LHCN-M2 (cell line): ENCODE data around the gene LECT2. TPM values are rescaled to one million over a fixed set of nuclear protein-coding genes. Genes with fewer than 3 reads are reported as not detected.

Source experiments
- DNase-seq: peaks from one replicate; pipeline ENCODE4 v3.0.0-alpha.2; 2012; ENCODE audit warnings: low read depth
- total RNA-seq: library from RNA; depleted of rRNA; stranded (reverse); fragments of >200 nt; gene quantifications from 2 replicates; pipeline ENCODE4 v1.2.3, GENCODE V29; 2014; rRNA removed

Gene LECT2
- total RNA-seq, 1 experiment from 2014 or later, result not detected

- no peak for DNase-seq
Observed at GRCh38 chr5:135937245-135937911, 17.4 kb downstream of the LECT2 start.

- DNase-seq, result peak; percentile 8
Observed at GRCh38 chr5:135934939-135935338, 19.8 kb downstream of the LECT2 start.

- DNase-seq, result no peak
Observed at GRCh38 chr5:135930949-135931295, 23.9 kb downstream of the LECT2 start.

GRCh38 chr5:135930029-135930948 is 24.5 kb downstream of the LECT2 start:
- DNase-seq, result no peak

DNA sequence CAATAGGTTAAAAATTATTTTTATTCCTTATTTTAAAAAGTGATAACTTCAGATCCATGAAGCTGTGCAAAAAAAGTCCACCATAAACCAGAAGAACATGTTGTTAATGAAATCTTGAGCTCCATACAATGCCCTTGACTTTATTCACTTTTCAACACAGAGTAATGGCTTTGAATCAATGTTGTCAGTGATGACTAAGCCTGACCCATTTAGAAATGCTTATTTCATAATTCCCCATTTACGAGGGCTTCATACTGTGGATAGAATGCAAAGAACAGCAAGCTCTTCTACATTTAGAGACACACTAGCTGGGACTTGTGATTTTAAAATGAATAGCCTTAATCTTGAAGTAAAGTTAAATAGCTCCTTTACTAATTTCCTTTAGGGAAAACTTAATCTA is 33.4 kb downstream of the LECT2 start:
- peak; percentile 32 for DNase-seq

DNA sequence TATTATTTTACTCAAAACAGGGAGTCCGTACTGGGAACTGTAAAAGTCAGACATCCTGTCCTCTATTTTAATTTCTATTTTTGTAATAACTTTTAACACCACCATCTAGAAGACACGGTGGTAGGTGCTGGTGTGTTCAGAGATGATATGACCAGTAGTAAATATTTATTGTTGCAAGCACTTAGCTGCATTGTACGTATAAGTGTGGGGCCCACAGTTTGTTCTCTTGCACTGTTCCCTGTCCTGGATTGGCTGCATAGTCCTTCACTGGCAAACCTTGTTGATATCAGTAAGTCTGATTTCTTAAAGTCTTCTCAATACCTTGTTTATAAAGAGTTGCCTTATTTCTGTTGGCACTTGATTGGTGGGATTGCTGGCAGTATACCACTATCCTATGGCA is 34.6 kb downstream of the LECT2 start:
- no peak for DNase-seq

DNA sequence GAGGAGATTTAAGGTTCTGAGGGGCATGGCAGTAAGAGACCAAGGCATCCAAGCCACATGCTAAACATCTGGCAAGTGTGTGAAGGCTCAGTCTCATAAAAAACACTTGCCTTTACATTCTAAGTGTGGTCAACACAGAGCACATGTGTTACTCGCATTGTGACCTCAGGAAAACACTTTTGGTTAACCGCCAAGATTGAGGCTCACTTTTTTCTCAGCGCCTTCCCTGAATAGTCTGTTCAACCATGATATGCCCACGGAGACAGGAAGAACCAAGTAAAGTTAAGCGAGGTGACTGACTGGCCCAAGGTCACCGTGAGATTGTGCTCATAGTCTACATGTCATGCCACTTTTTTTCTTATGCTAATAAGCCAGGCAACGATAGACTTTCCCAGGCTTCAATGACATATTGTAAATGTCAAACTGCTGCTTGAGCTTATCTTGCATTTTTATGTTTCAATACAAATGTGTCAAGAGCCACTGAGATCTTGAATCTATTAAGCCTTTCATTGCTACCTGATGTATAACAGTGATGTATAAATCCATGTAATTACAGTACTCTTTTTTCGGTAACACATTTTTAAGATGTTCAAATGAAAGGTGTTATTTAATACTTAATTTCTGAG is 38.0 kb downstream of the LECT2 start:
- no peak for DNase-seq

GRCh38 chr5:135915466-135916001 is 39.2 kb downstream of the LECT2 start:
- no peak for DNase-seq

- no peak for DNase-seq
Observed at GRCh38 chr5:135913713-135914626, 40.8 kb downstream of the LECT2 start.

- no peak for DNase-seq
Observed at GRCh38 chr5:135905144-135905543, 49.6 kb downstream of the LECT2 start.

DNA sequence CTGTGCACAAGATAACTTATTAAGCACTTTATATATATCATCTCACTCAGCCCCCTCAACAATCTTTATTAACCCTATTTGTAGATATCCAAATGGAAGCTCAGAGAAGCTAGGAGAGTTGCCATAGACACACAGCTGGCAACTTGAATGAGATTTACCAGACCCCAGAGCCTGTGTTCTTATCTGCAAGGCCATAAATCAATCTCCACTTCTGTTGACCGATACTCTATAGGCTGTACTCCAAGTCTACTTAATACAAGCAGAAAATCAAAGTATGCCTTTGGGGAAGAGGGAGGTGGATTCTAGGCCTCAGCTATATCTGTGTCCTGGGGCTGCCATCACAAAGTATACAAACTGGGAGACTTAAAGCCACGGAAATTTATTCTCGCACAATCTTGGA is 53.1 kb downstream of the LECT2 start:
- DNase-seq, result no peak

- no peak for DNase-seq
Observed at GRCh38 chr5:135900276-135900675, 54.5 kb downstream of the LECT2 start.

DNA sequence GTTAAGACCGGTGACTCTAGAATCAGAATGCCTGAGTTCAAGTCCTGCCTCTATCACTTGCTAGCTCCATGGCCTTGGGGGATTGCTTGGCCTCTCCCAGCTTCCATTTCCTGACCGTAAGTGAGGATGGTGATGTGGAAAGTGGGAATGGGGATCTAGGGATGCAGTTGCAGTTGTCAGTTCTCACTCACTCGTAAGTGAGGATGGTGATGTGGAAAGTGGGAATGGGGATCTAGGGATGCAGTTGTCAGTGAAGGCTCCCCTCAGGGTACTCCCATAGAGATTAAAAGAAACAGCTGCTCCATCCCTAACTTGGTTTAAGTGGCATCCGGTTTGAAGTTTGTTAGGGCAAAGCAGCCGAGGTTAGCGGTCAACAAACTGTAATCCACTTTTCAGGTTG is 56.1 kb downstream of the LECT2 start:
- no peak for DNase-seq

Other genes with a start within 250 kb of the LECT2 start
- gene SLC25A48, start 120.3 kb downstream of the LECT2 start, total RNA-seq, result not detected in 2 replicates
- gene IL9, start 59.1 kb downstream of the LECT2 start, total RNA-seq, result not detected in 2 replicates
- 2,144 and 3,512 TPM in 2 replicates for gene TGFBI, start 74.0 kb upstream of the LECT2 start, total RNA-seq
- 56.3 and 66.5 TPM in 2 replicates for gene SMAD5, start 177.9 kb upstream of the LECT2 start, total RNA-seq
- gene SMIM32, start 238.2 kb upstream of the LECT2 start, total RNA-seq, result not detected in 2 replicates